SW 1271 (cell line): Measurements from ENCODE around the gene TBC1D17.

Experiments
- DNase-seq, 2 experiments: peaks; one replicate each; lab custom pipeline; 2025; lab: John Stamatoyannopoulos, UW

The TBC1D17 gene

DNA sequence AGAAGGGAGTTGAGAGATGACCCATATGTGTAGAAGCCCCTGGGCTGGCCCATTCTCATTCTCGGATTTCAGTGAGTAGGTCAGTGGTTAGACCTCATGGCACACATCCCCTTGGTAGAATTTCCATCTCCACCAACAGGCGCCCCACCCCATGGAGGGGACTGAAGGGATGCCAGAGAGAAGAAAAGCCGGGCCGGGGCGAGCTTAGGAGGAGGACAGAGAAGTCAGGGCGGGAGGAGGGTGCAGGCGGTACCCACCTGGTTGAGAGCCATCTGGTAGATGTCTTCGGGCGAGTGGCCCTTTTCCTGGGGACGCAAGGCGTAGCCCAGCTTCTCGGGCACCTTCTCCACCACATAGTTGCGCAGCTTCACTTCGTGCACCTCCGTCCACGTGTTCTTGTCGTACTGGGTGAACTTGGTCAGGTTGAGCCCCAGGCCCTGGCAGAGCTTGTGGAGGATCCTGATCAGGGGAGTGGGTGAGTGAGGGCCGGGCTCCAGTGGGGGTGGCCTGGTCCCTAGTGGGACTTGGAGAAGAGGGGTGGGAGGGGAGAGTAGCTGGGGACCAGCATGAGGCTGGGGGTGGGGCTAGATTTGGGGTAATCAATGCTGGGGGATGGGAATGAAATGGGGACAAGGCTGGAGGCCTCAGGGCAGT lies 16.6 kb downstream of the TBC1D17 start:
- no peak for DNase-seq

DNA sequence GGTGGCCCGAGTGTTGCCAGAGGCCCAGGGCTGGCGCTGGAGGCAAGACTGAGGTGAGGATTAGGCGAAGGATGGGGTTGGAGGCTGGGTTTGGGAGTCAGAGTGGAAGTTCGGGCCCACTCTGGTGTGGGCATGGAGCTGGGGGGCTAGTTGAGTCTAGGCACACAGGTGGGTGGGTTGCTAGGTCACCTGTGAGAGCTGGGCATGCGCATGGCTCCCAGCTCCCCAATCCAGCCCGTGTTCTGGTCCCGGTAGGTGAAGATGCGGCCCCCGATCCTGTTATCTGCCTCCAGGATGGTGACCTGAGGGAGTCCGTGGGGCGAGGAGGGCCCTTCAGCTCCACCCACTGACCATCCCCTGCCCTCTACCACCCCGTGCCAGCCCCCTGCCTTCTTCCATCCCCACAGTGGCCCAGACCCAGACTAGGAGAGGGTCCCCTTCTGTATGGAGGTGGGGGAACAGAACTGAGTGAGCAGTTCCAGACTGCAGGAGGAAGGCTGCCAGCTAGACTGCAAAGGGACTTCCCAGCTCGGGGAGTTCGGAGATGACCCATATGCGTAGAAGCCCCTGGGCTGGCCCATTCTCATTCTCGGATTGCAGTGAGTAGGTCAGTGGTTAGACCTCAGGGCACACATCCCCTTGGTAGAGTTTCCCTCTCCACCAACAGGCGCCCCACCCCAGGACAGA lies 17.5 kb downstream of the TBC1D17 start:
- no peak for DNase-seq

DNA sequence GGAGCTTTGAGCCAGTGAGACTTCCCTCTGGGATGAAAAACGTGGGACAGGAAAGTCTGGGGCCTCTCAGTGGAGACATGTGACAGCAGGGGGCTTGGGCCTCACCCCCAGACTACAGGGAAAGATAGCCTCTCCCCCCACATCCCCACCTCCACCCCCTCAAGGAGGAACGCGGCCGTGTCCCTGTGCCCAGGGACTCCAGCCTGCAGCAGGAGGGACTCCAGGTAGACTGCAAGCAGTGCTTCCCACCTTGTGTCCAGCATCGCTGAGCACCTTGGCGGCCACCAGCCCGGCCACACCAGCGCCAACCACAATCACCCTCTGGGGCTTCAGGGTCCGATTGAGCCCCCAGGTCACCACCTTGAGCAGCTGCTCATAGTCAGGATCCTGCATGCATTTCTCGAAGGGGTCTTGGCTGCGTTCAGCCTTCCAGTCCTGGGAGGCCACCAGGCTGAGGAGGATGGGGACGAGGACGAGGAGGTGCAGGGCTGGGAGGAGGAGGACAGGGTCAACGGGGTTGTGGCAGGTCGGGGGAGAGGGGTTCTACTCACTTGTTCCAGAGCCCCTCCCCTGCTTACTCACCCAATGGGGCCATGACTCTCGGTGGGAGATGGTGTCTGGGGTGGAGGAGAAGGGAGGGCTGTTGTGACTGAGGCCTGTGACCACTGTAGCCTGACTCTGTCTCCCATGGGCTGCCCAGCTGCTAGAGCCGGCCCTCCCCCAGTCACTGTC lies 18.2 kb downstream of the TBC1D17 start:
- DNase-seq: no peak

DNA sequence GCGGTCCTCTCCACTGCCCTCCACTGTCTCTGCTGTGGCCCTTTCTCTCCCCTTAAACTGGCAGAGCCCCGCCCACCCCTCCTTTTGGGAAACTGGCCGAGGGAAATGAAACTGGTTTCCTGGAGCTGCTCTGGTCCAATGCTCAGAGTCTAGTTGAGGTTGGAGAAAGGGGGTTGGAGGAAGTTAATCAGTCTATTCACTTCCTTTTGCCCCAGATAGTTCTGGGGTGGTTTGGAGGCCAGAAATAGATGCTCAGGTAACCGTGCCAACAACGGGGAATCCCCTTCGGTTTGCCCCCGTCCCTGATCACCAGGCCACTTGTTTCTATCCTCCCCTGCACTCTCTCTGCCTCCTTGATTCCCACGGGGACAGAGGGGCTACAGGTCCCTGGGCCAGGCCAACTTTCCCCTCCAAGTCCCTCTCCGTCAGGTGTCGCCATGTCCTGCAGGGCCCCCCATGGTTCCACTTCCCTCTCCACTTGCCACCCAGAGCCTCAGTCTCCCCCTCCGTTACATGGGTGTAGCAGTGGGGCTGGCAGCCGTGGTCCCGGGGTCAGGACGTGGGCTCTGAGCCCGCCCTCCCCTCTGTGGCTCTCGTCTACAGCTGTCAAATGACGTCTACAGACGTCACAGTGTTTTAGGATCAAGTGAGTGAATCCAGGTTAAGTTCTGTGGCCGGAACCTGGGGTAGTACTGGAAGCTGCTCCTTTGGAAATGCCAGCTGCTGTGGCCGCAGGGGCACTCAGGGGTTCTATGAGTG lies 19.5 kb downstream of the TBC1D17 start, which contains the start of gene IL4I1:
Gene IL4I1, minus strand, starts transcription at position 25 of the 759 bp plus-strand sequence. CDS start 727 bp downstream, outside the sequence.
- DNase-seq: no peak

DNA sequence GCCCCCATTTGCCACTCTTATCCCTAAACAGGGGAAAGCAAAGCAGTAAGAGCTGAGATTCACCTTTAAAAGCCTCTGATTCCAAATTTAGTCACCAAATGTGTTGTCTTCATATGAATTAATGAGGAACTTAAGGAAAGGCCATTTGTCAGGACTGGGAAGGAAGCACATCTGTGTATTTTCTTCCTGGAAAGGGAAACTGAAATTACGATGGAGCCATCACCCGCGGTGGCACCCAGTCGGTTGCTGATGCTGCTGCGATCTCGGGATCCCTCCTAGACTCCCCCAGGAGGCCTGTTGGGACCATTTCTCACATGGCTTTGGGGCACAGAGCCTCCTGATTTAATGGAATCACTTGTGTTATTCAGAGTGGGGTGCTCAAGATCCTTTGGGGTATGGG lies 26.6 kb downstream of the TBC1D17 start:
- DNase-seq: no peak

DNA sequence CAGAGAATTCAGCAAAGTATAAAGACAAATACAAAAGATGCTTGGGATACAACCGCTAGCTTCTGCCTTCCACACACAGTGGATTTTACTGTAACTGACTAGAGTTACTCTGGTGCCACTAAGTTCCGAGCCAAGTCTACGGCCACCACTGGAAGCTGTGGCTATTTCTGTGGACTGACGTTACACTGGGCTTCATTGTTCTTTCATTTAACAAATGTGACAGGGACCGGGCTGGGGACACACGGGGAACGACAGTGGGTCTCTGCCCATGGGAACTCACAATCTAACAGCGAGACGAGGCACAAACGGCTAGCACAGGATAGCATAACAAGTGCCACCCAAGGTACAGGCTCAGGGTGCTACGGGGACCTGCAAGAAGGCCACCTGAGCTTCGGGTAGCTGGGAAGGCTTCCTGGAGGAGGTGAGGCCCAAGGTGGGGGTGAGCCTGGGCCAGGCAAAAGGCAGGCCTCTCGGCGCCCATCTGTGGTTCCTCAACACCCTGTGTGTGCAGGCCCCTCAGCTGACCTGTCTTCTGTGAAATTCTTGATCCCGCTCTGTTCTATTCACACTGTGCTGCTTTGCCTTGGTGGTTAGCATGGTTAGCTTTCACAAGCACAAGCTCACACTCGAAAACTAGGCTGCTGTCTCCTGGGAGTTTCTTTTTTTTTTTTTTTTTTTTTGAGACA lies 29.5 kb downstream of the TBC1D17 start:
- DNase-seq: no peak

DNA sequence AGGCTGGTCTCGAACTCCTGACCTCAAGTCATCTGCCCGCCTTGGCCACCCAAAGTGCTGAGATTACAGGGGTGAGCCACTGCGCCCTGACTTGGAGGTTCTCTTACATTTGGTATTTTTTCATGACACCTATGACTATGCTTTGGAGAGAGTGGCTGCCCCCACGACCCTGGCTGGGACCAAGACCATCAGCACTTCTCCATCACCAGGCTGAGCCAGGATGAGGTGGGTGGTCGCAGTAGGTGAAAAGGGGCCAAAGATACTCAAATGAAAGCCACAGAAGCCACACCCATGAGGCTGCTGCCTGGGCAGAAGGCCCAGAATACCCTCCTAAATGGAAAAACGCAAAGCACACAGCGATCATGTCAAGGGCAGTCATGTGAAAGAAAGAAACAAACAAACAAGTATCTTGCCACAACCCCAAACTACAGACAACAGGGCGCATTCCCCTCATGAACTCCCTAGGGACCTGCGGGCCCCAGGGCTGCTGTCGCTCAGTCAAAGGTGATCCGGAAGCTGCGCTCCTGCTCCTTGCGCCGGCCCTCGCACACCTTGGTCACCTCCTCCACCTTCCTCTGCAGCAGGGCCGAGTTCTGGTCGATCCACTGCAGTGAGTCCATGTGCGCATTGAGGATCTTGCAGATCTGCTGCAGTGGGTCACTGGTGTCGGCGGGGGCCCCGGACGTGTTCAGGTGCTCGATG lies 30.4 kb downstream of the TBC1D17 start:
- DNase-seq: no peak

DNA sequence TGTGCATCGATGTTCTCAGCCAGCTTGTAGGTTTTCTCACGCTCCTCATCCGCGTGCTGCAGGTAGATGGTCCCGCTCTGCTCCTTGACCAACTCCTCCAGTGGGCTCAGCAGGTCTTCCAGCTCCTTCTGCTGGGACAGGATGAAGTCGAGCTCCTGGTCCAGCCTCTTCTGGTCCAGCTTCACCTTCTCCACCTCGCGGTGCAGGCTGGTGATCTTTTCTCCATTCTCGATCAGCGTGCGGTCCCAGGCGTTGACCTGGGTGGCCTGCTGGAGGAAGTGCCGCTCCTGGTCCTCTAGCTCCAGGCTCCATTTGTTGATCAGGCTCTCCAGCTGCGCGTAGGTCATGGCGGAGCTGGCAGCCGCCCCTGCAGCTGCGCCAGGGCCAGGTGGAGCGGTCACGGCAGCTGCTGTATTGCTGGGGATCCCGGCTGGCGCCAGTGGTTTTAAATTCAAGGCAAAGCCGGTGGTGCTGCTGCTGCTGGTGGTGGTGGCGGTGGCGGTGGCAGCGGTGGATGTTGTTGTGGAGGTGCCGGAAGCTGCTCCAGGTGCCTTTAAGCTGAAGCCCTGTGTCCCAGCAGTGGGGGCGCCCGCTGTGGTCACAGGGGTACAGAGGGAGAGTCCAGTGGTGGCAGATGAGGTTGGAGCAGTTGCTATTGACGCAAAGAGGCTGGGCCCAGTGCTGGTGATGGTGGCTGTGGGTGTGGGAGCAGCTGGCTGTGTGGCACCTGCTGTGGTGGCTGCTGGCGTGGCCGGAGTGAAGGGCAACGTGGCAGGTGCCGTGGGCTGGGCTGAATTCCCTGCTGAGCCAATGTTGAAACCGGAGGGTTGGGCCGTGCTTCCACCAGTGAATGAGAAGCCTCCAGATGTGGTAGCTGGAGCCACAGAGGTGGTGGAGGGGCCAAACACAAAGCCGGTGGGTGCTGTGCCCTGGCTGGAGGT lies 31.2 kb downstream of the TBC1D17 start:
- no peak for DNase-seq

DNA sequence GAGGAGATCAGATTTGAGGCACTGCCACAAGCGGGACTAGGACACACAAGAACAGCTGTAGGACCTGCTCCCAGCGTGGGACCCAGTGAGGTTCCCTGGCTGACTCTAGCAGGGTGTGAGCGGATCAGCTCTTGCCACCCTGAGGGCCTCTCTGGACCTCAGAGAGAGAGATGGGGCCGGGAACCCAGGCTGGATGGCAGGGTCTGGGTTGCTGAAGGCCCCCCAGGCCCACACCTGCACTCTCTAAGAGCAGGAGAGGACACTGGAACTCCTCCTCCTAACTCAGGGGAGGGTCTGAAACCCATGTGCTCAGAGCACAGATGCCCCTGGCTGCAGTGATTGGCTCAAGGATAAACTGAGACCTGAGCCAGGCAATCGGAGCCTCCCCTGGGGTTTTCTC lies 32.7 kb downstream of the TBC1D17 start:
- DNase-seq: no peak

DNA sequence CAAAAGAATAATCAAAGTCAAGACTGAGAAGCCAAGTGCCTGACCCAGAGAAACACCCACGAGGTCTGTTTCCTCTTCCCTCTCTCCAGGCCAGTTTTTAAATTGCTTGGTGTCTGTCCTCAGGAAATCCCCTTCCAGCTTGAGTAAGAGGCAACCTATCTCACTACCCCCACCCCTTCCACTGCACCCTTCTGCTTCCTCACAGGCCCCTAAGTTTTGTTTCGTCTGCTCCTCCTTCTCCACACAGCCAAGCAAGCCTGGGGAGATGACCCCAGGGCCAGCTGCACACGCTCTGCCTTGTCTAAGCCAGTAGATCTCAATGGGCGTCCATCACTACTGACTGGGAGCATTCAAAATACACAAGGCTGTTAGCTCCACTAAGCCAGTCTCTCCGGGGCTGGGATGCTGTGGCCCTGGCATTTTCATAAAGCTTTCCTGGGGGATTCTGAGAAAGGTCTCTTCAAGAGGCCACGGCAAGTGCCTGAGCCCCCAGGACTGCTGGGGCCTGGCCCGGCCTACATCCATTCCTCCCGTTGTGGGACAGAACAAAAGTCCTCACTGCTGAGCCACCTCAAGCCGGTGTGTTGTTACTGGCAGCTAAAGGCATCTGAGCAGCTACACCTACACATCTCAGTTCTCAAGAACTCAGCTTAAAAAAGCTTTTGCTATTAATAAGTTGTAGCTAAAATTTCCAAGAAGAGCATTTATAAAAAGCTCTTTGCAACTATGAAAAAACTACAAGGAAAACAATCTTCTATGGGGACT lies 34.1 kb downstream of the TBC1D17 start:
- DNase-seq: no peak

DNA sequence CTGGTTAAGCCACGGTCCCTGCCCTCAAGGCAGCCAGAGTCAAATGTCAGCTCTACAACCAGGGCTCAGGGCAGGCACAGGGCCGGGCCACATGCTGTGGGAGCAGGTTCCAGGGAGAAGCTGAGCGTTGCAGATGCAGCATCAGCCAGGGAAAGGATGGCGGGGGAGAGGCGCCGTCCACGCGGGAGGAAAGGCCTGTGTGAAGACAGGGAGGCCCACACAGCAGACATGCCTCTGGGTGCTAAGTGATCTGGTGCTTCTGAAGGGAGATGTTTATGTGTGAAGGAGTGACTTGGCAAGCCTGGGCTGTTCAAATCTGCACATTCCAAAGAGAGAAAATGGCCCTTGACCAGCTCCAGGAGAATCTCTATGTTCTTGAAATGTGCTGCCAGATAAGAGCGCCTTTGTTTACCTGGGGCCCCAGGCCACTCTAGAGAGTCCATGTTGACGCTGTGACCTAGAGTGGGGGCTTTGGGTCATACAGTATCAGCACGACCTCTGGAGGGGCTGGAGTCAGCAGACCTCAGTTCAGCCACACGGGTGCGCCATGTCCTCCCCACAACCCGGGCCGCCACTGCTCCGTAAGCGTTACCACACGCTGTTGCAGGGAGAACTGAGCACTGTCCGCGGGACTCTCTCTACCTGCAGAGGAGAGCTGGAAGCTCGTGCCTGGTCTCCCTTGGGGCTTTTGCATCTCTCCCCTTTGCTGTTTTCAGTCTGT lies 35.6 kb downstream of the TBC1D17 start:
- DNase-seq: no peak

DNA sequence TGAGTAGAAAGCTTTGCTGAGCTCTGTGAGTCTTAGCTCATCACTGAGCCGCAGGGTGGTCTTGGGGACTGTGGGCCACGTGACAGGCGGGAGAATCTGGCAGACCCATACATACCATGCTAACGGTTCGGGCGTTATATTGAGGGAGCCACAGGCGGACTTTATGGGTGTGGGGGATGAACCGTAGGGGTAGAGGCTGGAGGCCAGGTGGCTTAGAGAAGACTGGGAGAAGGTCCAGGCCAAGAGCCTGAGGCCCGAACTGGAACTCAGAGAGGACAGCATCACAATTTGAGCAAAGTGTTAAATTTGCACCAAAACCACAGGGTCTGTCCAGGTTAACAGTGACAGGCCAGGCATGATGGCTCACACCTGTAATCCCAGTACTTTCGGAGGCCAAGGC lies 36.2 kb downstream of the TBC1D17 start:
- DNase-seq: no peak

DNA sequence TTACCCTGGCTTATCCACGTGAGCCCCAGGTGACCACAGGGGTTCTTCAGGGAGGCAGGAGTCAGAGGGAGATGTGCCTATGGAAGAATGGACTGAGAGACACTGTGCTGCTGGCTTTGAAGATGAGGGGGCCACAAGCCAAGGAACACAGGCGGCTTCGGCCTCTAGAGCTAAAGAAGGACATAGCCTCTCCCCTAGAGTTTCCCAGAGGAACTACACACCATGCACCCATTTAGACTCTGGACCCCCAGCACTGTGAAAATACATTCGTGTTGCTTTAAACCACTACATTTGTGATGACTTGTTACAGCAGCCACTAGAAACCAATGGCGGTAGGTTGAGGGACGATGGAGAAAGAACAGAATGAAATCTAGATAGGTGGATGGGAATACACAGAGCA lies 37.8 kb downstream of the TBC1D17 start:
- DNase-seq: no peak

DNA sequence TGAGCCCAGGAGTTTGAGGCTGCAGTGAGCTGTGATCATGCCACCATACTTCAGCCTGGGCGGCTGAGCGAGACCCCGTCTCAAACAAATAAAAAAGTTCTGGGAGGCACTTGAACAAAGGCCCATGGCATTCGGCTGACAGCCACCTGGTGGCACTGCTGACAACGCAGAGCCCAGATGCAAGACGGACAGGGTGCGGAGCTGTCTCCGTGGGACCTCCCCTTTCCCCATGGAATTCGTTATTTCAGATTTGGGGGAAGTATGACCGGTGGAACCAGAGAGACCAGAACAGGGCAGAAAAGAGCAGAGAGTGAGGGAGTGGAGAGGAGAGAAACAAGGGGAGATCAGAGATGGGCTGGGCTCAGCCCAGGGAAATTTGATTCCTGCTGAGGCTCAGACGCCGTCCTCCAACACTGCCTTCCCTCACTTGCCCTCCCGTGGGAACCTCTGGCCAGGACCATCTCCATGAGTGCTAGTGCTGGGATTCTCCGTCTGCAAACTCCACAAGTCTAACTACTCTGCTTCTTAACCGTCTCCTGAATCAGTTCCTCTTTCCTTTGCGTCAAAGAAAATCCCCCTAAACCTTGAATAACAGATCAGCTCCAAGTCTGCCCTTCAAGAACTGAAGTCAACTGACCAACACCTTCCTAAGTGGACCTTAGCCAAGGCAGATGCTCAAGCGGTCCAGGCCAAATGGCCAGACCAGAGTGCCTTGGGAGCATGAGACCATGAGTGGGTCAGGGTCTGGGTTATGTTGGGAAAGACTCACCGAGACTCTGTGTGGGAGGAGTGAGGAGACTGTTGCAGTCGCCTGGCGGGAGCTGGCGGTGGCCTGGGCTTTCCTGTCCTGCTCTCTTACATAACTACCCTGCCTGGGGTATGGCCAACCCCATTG lies 39.6 kb downstream of the TBC1D17 start:
- no peak for DNase-seq

DNA sequence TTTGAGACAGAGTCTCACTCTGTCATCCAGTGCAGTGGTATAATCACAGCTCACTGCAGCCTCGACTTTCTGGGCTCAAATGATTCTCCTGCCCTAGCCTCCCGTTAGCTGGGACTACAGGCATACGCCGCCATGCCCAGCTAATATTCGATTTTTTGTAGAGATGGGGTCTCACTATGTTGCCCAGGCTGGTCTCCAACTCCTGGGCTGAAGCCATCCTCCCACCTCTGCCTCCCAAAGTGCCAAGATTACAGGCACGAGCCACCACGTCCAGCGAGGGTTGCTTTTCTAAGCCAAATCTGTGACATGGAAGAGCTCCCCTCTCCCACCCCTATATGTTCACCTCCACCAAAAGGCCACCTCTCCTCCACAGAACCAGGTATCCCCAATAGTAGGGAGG lies 40.6 kb downstream of the TBC1D17 start:
- no peak for DNase-seq

DNA sequence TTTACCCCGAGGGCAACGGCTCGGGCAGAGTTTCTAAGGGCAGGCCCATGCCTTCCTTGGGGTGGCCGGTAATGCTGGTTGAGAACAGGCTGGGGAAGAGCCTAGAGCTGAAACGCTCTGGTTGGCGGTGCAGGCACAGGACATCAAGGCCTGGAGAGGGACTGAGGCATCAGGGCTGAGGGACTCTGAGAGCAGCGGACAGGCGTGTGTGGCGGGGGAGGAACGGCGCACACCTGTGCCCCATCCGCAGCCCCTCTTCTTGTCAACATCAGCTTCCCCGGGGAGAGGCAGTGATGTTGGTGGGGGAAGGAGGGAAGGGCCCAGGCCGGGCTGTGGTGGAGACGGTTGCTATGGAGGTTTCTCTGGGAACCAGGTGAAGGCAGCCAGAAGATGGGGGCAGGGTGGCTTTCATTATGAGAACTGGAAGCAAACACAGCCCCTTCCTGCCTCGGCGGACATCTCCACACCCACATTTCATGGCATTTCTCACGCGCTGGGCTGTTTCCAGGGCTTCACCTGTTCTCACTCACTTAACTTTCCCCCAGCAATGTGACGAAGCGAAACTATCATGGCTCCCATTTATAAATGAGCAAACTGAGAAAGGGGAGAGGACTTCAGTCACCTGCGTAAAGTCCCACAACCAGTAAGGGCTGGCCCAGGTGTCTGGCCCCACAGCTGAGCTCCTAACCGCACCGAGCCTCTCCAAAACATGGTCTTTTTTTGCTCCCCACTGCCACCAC lies 43.3 kb downstream of the TBC1D17 start:
- no peak for DNase-seq
